T-helper 1 cell treated with Interleukin-12 subunit alpha and Interleukin-12 subunit beta and Interleukin-4 antibody, amounts not matched to agents 30 ng/mL and 1 ng/mL, for 36 hours (primary cell): Measurements from ENCODE around the gene TNRC6B. TPM values are rescaled to one million over a fixed set of nuclear protein-coding genes. Genes with fewer than 3 reads are reported as not detected.
"Not testable (repeated sequence)": the region's sequence is repeated elsewhere in the genome, so short reads cannot be mapped to it uniquely, and the experiment has no call there.

Source experiments
- intact Hi-C: fragments of 100-400 bp; cut with micrococcal nuclease; formaldehyde crosslinking; loops from one replicate; pipeline ENCODE4 v1.15.1; 2024
- total RNA-seq: library from RNA; stranded (reverse); gene quantifications from 2 replicates; pipeline ENCODE4 v1.2.3, GENCODE V29; 2022

Gene TNRC6B
- 57.1 and 59.4 TPM in 2 replicates for total RNA-seq

GRCh38 chr22:40177738-40178416, at the start of gene TNRC6B:
TSS of gene TNRC6B (plus strand) at chr22:40177925. CDS start at chr22:40178136, 211 bp downstream.
- intact Hi-C loops = loop anchor here (1.0 to 5.0 kb wide), 19 partner anchors 25 to 1477 kb away; partner anchors contain the start of genes ADSL, GRAP2, JOSD1 and MRTFA

- intact Hi-C loops = loop anchor here (1.0 to 2.0 kb wide), 2 partner anchors 48 to 162 kb away; partner anchors contain the start of gene TNRC6B
Observed at GRCh38 chr22:40128989-40129388, 48.7 kb upstream of the TNRC6B start.

- intact Hi-C loops = no loop called here
Observed at GRCh38 chr22:40137132-40137531, 40.6 kb upstream of the TNRC6B start.

- intact Hi-C loops = no loop called here
Observed at GRCh38 chr22:40138866-40139265, 38.9 kb upstream of the TNRC6B start.

- intact Hi-C loops = no loop called here
Observed at GRCh38 chr22:40147388-40148176, 30.1 kb upstream of the TNRC6B start.

- intact Hi-C loops = no loop called here
Observed at GRCh38 chr22:40153192-40153591, 24.5 kb upstream of the TNRC6B start.

- intact Hi-C loops = no loop called here
Observed at GRCh38 chr22:40153705-40154104, 24.0 kb upstream of the TNRC6B start.

- intact Hi-C loops = no loop called here
Observed at GRCh38 chr22:40156001-40156516, 21.7 kb upstream of the TNRC6B start.

GRCh38 chr22:40156682-40157081, 21.0 kb upstream of the TNRC6B start:
- intact Hi-C loops = not testable (repeated sequence)

- intact Hi-C loops = no loop called here
Observed at GRCh38 chr22:40157330-40157945, 20.3 kb upstream of the TNRC6B start.

- intact Hi-C loops = no loop called here
Observed at GRCh38 chr22:40161194-40161593, 16.5 kb upstream of the TNRC6B start.

GRCh38 chr22:40165537-40165936, 12.2 kb upstream of the TNRC6B start:
- intact Hi-C loops = not testable (repeated sequence)

- intact Hi-C loops = loop anchor here (2.0 to 5.0 kb wide), 4 partner anchors 273 to 1475 kb away; partner anchors contain the start of genes GRAP2, JOSD1, RPL3 and ST13
Observed at GRCh38 chr22:40175611-40176244, 2.0 kb upstream of the TNRC6B start.

GRCh38 chr22:40176921-40177737, 596 bp upstream of the TNRC6B start:
- intact Hi-C loops = loop anchor here (1.0 to 5.0 kb wide), 19 partner anchors 26 to 1476 kb away; partner anchors contain the start of genes ADSL, GRAP2, JOSD1 and MRTFA

GRCh38 chr22:40178417-40179409, 988 bp downstream of the TNRC6B start:
- intact Hi-C loops = loop anchor here (5.0 kb wide), 2 partner anchors 276 to 861 kb away; partner anchors contain the start of genes GRAP2 and RPL3

GRCh38 chr22:40179526-40179925, 1.8 kb downstream of the TNRC6B start:
- intact Hi-C loops = loop anchor here (5.0 kb wide), 2 partner anchors 277 to 862 kb away; partner anchors contain the start of genes GRAP2 and RPL3

GRCh38 chr22:40180403-40180802, 2.7 kb downstream of the TNRC6B start:
- intact Hi-C loops = no loop called here

GRCh38 chr22:40181323-40181722, 3.6 kb downstream of the TNRC6B start:
- intact Hi-C loops = no loop called here
